ENCODE results near the gene FAM43A.

The FAM43A gene

GRCh38 chr3:194676471-194676870 lies 9.2 kb upstream of the FAM43A start:
- no peak for DNase-seq

GRCh38 chr3:194680888-194681615 lies 4.6 kb upstream of the FAM43A start:
- no peak for DNase-seq

GRCh38 chr3:194682189-194682693 lies 3.4 kb upstream of the FAM43A start:
- DNase-seq, result no peak

GRCh38 chr3:194682694-194683310 lies 2.9 kb upstream of the FAM43A start:
- DNase-seq, result peak; percentile 49

GRCh38 chr3:194683380-194683779 lies 2.3 kb upstream of the FAM43A start:
- no peak for DNase-seq

GRCh38 chr3:194685065-194685717 lies 492 bp upstream of the FAM43A start:
- DNase-seq, result no peak

GRCh38 chr3:194686414-194686815 lies 732 bp downstream of the FAM43A start:
- DNase-seq, result no peak

GRCh38 chr3:194686816-194687637 lies 1.3 kb downstream of the FAM43A start:
- no peak for DNase-seq

- peak; percentile 57 for DNase-seq
These were observed 2.0 kb downstream of the FAM43A start for GRCh38 chr3:194687638-194688199.

- DNase-seq, result no peak
These were observed 2.6 kb downstream of the FAM43A start for GRCh38 chr3:194688200-194688740.

- DNase-seq, result no peak
These were observed 3.3 kb downstream of the FAM43A start for GRCh38 chr3:194688946-194689345.

GRCh38 chr3:194689493-194689944 lies 3.8 kb downstream of the FAM43A start:
- no peak for DNase-seq

- no peak for DNase-seq
These were observed 5.1 kb downstream of the FAM43A start for GRCh38 chr3:194690501-194691372.

GRCh38 chr3:194691481-194692283 lies 6.0 kb downstream of the FAM43A start:
- no peak for DNase-seq

GRCh38 chr3:194696702-194697101 lies 11.0 kb downstream of the FAM43A start:
- DNase-seq, result no peak

- no peak for DNase-seq
These were observed 16.9 kb downstream of the FAM43A start for GRCh38 chr3:194702545-194702944.

GRCh38 chr3:194705227-194705626 lies 19.5 kb downstream of the FAM43A start:
- no peak for DNase-seq

GRCh38 chr3:194705761-194706160 lies 20.1 kb downstream of the FAM43A start:
- DNase-seq, result no peak

- DNase-seq, result no peak
These were observed 21.5 kb downstream of the FAM43A start for GRCh38 chr3:194707147-194707540.

- DNase-seq, result no peak
These were observed 25.6 kb downstream of the FAM43A start for GRCh38 chr3:194711286-194711685.

Data from activated effector memory CD4-positive, alpha-beta T cell treated with Interleukin-2 at 50 U/mL for 16 hours (primary cell).